KMS-11 (cell line): Measurements from ENCODE around the gene GGCX.
A peak's percentile ranks its signal among the peaks of the same experiment; 100 is the strongest.

Experiments
- H2AFZ ChIP-seq: fragments of 200-600 bp; sonication (generic); 2 replicates; pipeline ENCODE4 v1.6.1; 2016; ENCODE audit warnings: antibody characterized with exemption, mixed run types, low read depth
- H3K27ac ChIP-seq: fragments of 200-600 bp; sonication (generic); 2 replicates; pipeline ENCODE4 v1.6.1; 2016; ENCODE audit warnings: mild to moderate bottlenecking, mixed run types
- H3K27me3 ChIP-seq: fragments of 200-600 bp; sonication (generic); 2 replicates; pipeline ENCODE4 v1.6.1; 2017; ENCODE audit warnings: mild to moderate bottlenecking, low read depth, mixed run types, moderate library complexity; ENCODE audit not compliant: insufficient read depth
- H3K36me3 ChIP-seq: fragments of 200-600 bp; sonication (generic); 2 replicates; pipeline ENCODE4 v1.6.1; 2017; ENCODE audit warnings: mild to moderate bottlenecking, mixed run types; ENCODE audit not compliant: insufficient read depth
- H3K4me1 ChIP-seq: fragments of 200-600 bp; sonication (generic); 2 replicates; pipeline ENCODE4 v1.6.1; 2016; ENCODE audit warnings: mild to moderate bottlenecking, low read depth, mixed run types; ENCODE audit not compliant: poor library complexity, severe bottlenecking
- H3K4me2 ChIP-seq: fragments of 200-600 bp; sonication (generic); 2 replicates; pipeline ENCODE4 v1.7.0; 2016; ENCODE audit warnings: mild to moderate bottlenecking, mixed run types
- H3K4me3 ChIP-seq: fragments of 200-600 bp; sonication (generic); IDR thresholded peaks from 2 replicates; pipeline ENCODE4 v1.6.1; 2017; ENCODE audit warnings: low read depth, low read length, mixed read lengths; ENCODE audit not compliant: insufficient read depth
- H3K79me2 ChIP-seq: fragments of 200-600 bp; sonication (generic); 2 replicates; pipeline ENCODE4 v1.6.1; 2016; ENCODE audit warnings: low read depth, mixed run types; ENCODE audit not compliant: insufficient read depth
- H3K9ac ChIP-seq: fragments of 200-600 bp; sonication (generic); 2 replicates; pipeline ENCODE4 v1.6.1; 2016; ENCODE audit warnings: mild to moderate bottlenecking, mixed run types
- H4K20me1 ChIP-seq: fragments of 200-600 bp; sonication (generic); 2 replicates; pipeline ENCODE4 v1.6.1; 2016; ENCODE audit warnings: mild to moderate bottlenecking, mixed run types; ENCODE audit not compliant: insufficient read depth
- TF ChIP-seq, protein P1 (sequence below): fragments of 200-600 bp; sonication (generic); conservative IDR thresholded peaks from 2 replicates; pipeline ENCODE4 v1.6.1; 2017; ENCODE audit warnings: low read depth, mild to moderate bottlenecking, antibody characterized with exemption, low read length, moderate library complexity, mixed read lengths

The GGCX gene

DNA sequence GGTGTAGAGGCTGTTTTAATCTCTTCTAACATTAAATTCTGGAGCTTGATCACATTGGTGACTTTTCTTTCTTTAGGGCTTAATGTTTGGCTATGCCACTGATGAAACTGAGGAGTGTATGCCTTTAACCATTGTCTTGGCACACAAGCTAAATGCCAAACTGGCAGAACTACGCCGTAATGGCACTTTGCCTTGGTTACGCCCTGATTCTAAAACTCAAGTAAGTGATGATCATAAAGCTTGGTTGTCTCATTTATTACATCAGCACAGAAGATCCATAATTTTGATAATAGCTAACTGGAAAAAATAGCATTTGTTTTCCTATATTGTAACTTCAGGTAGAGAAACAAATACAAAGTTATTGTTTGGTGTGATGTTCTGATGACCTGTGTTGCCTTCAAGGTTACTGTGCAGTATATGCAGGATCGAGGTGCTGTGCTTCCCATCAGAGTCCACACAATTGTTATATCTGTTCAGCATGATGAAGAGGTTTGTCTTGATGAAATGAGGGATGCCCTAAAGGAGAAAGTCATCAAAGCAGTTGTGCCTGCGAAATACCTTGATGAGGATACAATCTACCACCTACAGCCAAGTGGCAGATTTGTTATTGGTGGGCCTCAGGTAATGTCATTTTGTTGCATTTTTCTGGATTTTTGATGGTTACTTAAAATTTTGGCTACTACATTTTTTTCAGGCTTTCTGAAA, 19.4 kb downstream of the GGCX start:
- Histone ChIP-seq H3K27ac (peak overlapping the region; percentile 99; the same call in 1 of the 2 replicates), H3K27me3 (no peaks in the 10 kb centered on the region; the same call in 1 of the 2 replicates), H2AFZ (no peak overlapping the region), H3K4me3 (no peak overlapping the region), H3K4me1 (peaks cover 32% of the 10 kb centered on the region), H3K36me3 (peaks cover 37% of the 10 kb centered on the region), H3K4me2 (peak overlapping the region; percentile 97), H4K20me1 (peaks cover 48% of the 10 kb centered on the region), H3K79me2 (peaks cover 61% of the 10 kb centered on the region), H3K9ac (peak overlapping the region; percentile 100; the same call in 1 of the 2 replicates)
- TF ChIP-seq, protein P1, sequence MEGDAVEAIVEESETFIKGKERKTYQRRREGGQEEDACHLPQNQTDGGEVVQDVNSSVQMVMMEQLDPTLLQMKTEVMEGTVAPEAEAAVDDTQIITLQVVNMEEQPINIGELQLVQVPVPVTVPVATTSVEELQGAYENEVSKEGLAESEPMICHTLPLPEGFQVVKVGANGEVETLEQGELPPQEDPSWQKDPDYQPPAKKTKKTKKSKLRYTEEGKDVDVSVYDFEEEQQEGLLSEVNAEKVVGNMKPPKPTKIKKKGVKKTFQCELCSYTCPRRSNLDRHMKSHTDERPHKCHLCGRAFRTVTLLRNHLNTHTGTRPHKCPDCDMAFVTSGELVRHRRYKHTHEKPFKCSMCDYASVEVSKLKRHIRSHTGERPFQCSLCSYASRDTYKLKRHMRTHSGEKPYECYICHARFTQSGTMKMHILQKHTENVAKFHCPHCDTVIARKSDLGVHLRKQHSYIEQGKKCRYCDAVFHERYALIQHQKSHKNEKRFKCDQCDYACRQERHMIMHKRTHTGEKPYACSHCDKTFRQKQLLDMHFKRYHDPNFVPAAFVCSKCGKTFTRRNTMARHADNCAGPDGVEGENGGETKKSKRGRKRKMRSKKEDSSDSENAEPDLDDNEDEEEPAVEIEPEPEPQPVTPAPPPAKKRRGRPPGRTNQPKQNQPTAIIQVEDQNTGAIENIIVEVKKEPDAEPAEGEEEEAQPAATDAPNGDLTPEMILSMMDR, result no peak

DNA sequence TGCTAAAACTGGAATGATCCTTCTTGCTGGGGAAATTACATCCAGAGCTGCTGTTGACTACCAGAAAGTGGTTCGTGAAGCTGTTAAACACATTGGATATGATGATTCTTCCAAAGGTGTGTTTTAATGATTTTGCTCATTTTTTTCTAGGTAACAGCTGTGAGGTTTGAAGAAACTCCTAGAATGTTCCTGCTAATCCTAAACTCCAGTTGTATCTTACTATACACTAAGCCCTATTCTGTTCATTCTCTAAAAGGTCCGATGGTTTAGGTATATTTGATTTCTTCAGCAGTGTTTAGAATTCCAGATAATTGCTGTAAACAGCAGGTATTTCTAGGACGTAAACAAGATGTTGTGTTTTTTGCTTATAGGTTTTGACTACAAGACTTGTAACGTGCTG, 20.0 kb downstream of the GGCX start:
- TF ChIP-seq, protein P1, result no peak
- Histone ChIP-seq H4K20me1 (peaks cover 48% of the 10 kb centered on the region), H2AFZ (no peak overlapping the region), H3K27ac (peak overlapping the region; percentile 99; the same call in 1 of the 2 replicates), H3K9ac (peak overlapping the region; percentile 100; the same call in 1 of the 2 replicates), H3K4me2 (peak overlapping the region; percentile 97), H3K4me3 (no peak overlapping the region), H3K27me3 (no peaks in the 10 kb centered on the region; the same call in 1 of the 2 replicates), H3K36me3 (peaks cover 37% of the 10 kb centered on the region), H3K4me1 (peaks cover 35% of the 10 kb centered on the region), H3K79me2 (peaks cover 63% of the 10 kb centered on the region)

DNA sequence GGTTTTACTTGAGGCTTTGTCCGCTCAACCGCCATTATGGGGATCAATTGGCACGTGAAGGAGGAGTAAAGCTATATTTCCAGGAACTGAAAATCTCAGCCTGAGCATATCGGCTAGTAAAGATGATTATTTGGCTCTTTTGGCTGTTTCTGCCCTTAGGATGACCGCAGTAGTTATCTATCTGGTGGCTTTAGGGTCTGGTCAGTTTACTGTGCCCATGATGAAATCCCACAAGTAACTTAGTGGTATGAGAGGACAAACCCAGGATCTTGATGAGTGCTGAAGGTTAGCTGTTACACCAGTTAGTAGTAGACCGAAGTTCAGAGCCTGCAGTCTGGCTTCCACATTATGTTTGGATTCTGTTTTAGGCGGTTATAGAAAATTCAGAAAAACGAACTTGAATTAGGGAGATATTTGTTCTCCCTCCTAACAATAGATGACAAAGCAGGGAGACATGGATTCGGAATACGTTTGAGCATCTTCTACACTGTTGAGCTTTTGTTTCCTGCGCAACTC, 21.1 kb downstream of the GGCX start:
- Histone ChIP-seq H3K4me3 (peak overlapping the region; percentile 93), H3K79me2 (peaks cover 63% of the 10 kb centered on the region), H3K36me3 (peaks cover 37% of the 10 kb centered on the region), H3K9ac (peak overlapping the region; percentile 100), H3K27ac (peak overlapping the region; percentile 99), H3K4me2 (peak overlapping the region; percentile 97), H3K27me3 (no peaks in the 10 kb centered on the region; the same call in 1 of the 2 replicates), H2AFZ (no peak overlapping the region), H3K4me1 (peaks cover 35% of the 10 kb centered on the region), H4K20me1 (peaks cover 38% of the 10 kb centered on the region)
- TF ChIP-seq, protein P1, result no peak

DNA sequence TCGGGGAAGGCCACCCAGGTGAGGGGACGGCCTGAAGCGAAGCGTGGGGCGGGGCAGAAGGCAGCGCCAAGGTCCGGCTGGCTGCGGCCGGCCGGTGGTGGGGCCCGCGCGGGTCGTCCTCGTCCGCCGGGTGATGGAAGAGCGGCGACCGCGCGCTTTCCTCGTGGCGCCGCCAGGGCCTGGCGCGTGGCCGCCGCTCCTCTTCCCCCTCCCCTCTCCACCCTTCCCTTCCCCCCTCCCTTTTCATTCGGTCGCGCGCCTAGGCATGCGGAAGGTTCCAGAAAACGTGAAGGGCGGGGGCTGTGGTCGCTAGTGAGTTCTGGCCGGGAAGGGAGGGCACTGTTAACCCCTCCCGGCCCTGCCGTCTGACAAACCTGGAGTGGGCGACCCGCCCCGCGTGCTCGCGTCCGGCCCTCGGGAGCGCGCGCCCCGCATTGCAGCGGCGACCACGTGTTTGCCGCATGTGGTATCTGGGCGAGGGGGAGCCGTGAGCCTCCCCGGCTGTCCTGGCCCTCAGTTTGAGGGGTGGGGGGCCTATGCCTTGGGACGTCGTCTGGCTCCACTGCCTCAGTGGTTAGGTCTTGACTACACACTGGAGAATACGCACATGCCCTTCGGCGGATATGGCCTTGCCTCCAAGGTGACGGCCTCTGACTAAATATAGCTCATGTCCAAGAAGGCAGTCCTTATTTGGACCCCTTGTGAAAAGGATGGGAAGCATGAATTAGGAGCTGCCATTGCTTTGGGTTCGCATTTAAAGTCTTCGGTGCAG, 21.7 kb downstream of the GGCX start:
- peaks cover 37% of the 10 kb centered on the region for H3K36me3 ChIP-seq

More for the DNA sequence above, 21.7 kb downstream of the GGCX start:
- peak overlapping the region; percentile 97 for H3K4me2 ChIP-seq
- peaks cover 35% of the 10 kb centered on the region for H3K4me1 ChIP-seq
- peak overlapping the region; percentile 93 for H3K4me3 ChIP-seq
- H3K79me2 ChIP-seq, result peaks cover 63% of the 10 kb centered on the region
- H3K27ac ChIP-seq, result peak overlapping the region; percentile 99
- H4K20me1 ChIP-seq, result peaks cover 38% of the 10 kb centered on the region
- peak overlapping the region; percentile 100 for H3K9ac ChIP-seq
- TF ChIP-seq, protein P1, result no peak
- H2AFZ ChIP-seq, result no peak overlapping the region
- no peaks in the 10 kb centered on the region; the same call in 1 of the 2 replicates for H3K27me3 ChIP-seq
